ENCODE measurements around the gene PDE4B. TPM values are rescaled to one million over a fixed set of nuclear protein-coding genes. Genes with fewer than 3 reads are reported as not detected.
"Not testable (repeated sequence)": the region's sequence is repeated elsewhere in the genome, so short reads cannot be mapped to it uniquely, and the experiment has no call there.

Gene PDE4B
- polyA plus RNA-seq, 2 of the 4 experiments (the other 2 are of a cell fraction), result 20.2 to 56.8 TPM

DNA sequence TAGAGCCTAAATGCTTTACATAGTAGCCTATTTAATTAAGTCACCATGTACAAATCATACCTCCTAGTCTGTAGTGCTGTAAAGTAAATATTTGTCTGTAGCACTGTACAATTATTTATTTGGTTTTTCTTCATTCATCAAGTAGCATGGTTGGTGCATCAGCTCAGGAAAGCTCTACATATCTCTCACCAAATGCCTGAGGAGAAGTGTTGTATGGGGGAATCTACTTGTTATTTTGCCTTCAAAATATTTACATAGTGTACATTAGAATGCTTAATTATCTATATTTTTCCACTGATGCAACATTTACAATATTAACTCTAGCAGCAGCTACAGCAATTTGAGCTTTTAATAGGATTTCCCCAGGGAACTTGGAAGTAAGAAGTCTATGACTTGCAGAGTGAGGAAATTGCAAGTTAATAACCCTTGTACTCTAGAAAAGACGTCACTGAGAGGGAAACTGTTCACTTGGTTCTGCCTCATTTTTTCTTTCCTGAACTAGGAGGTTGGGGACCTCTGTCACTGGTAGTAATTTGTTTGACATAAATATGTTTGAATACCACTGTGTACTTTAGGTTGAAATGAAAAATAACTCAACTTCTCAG is 207.4 kb downstream of the PDE4B start:
- Histone ChIP-seq H3K9me3 (no peaks in the 10 kb centered on the region), H3K27ac (peak overlapping the region in 1 of 2 experiments; percentile 22; a peak in 1 of 6 replicates), H3K4me3 (no peak overlapping the region), H3K4me1 (peaks cover 71% of the 10 kb centered on the region), H3K4me2 (peak overlapping the region; percentile 82)
- ChIA-PET POLR2A (no interaction called here), CTCF (no interaction called here)
- WGBS (ENCODE audit: missing lambda C conversion rate), result 29% methylated on average over 1 of the region's 1 CpG
- FAIRE-seq (no peak), ATAC-seq (peak in 1 of 2 experiments; percentile 62; a peak in 3 of 6 replicates), DNase-seq (ENCODE audit: low read depth in 1 of 2, low spot score in 1 of 2) (peak in 1 of 2 experiments; percentile 25)
- TF ChIP-seq ZFP36 (IDR thresholded peaks at IDR 0.05; ENCODE audit: borderline replicate concordance, partially characterized antibody) (no peak), SMC3 (IDR thresholded peaks at IDR 0.05) (no peak), KDM1A (IDR thresholded peaks at IDR 0.05; ENCODE audit: low read depth) (no peak), JUNB (IDR thresholded peaks at IDR 0.05) (no peak), TP53 (CRISPR knock-in tag; IDR thresholded peaks at IDR 0.05) (no peak), POLR2AphosphoS2 (conservative IDR thresholded peaks at IDR 0.05; ENCODE audit: low read length) (no peak), EHF (CRISPR knock-in tag; IDR thresholded peaks at IDR 0.05) (no peak)

DNA sequence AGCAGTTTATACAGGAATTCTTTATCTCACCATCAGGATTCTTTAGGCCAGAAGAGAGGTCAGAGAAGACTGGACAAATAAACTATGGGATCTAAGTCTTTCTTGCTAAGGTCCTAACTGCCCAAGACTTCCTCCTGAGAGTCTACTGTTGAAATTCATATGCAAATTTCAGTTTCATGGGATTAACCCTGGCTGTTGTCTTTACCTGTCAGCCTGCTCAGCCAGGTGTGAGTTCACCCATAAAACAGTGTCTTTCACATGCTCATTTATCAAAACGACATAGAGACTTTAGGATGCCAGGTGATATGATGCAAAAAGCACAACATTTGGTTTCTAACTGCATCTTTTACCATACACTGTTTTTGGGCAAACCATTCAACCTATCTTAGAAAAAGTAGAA is 211.0 kb downstream of the PDE4B start:
- Histone ChIP-seq H3K4me2 (no peak overlapping the region; the same call in 2 of the 3 replicates), H3K9me3 (no peaks in the 10 kb centered on the region), H3K4me3 (no peak overlapping the region), H3K4me1 (peaks cover 42% of the 10 kb centered on the region; the same call in 2 of the 3 replicates), H3K27ac (no peak overlapping the region)
- POLR2A ChIA-PET, result no interaction called here
- DNase-seq (ENCODE audit: low read depth in 1 of 2, low spot score in 1 of 2) (no peak), FAIRE-seq (no peak), ATAC-seq (no peak)
- TF ChIP-seq ZC3H11A (IDR thresholded peaks at IDR 0.05) (no peak), NR3C1 (IDR thresholded peaks at IDR 0.05) (no peak), EHMT2 (IDR thresholded peaks at IDR 0.05; ENCODE audit: low read depth) (no peak), JUNB (IDR thresholded peaks at IDR 0.05) (no peak)
- TF ChIP-seq, protein P1, sequence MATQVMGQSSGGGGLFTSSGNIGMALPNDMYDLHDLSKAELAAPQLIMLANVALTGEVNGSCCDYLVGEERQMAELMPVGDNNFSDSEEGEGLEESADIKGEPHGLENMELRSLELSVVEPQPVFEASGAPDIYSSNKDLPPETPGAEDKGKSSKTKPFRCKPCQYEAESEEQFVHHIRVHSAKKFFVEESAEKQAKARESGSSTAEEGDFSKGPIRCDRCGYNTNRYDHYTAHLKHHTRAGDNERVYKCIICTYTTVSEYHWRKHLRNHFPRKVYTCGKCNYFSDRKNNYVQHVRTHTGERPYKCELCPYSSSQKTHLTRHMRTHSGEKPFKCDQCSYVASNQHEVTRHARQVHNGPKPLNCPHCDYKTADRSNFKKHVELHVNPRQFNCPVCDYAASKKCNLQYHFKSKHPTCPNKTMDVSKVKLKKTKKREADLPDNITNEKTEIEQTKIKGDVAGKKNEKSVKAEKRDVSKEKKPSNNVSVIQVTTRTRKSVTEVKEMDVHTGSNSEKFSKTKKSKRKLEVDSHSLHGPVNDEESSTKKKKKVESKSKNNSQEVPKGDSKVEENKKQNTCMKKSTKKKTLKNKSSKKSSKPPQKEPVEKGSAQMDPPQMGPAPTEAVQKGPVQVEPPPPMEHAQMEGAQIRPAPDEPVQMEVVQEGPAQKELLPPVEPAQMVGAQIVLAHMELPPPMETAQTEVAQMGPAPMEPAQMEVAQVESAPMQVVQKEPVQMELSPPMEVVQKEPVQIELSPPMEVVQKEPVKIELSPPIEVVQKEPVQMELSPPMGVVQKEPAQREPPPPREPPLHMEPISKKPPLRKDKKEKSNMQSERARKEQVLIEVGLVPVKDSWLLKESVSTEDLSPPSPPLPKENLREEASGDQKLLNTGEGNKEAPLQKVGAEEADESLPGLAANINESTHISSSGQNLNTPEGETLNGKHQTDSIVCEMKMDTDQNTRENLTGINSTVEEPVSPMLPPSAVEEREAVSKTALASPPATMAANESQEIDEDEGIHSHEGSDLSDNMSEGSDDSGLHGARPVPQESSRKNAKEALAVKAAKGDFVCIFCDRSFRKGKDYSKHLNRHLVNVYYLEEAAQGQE (IDR thresholded peaks at IDR 0.05), result no peak
- TF ChIP-seq, protein P2, sequence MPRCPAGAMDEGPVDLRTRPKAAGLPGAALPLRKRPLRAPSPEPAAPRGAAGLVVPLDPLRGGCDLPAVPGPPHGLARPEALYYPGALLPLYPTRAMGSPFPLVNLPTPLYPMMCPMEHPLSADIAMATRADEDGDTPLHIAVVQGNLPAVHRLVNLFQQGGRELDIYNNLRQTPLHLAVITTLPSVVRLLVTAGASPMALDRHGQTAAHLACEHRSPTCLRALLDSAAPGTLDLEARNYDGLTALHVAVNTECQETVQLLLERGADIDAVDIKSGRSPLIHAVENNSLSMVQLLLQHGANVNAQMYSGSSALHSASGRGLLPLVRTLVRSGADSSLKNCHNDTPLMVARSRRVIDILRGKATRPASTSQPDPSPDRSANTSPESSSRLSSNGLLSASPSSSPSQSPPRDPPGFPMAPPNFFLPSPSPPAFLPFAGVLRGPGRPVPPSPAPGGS (IDR thresholded peaks at IDR 0.05), result no peak
- TF ChIP-seq, protein P3, sequence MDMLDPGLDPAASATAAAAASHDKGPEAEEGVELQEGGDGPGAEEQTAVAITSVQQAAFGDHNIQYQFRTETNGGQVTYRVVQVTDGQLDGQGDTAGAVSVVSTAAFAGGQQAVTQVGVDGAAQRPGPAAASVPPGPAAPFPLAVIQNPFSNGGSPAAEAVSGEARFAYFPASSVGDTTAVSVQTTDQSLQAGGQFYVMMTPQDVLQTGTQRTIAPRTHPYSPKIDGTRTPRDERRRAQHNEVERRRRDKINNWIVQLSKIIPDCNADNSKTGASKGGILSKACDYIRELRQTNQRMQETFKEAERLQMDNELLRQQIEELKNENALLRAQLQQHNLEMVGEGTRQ (IDR thresholded peaks at IDR 0.05), result no peak
- TF ChIP-seq, protein P4, sequence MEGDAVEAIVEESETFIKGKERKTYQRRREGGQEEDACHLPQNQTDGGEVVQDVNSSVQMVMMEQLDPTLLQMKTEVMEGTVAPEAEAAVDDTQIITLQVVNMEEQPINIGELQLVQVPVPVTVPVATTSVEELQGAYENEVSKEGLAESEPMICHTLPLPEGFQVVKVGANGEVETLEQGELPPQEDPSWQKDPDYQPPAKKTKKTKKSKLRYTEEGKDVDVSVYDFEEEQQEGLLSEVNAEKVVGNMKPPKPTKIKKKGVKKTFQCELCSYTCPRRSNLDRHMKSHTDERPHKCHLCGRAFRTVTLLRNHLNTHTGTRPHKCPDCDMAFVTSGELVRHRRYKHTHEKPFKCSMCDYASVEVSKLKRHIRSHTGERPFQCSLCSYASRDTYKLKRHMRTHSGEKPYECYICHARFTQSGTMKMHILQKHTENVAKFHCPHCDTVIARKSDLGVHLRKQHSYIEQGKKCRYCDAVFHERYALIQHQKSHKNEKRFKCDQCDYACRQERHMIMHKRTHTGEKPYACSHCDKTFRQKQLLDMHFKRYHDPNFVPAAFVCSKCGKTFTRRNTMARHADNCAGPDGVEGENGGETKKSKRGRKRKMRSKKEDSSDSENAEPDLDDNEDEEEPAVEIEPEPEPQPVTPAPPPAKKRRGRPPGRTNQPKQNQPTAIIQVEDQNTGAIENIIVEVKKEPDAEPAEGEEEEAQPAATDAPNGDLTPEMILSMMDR (IDR thresholded peaks at IDR 0.05), result no peak
- TF ChIP-seq, protein P5, sequence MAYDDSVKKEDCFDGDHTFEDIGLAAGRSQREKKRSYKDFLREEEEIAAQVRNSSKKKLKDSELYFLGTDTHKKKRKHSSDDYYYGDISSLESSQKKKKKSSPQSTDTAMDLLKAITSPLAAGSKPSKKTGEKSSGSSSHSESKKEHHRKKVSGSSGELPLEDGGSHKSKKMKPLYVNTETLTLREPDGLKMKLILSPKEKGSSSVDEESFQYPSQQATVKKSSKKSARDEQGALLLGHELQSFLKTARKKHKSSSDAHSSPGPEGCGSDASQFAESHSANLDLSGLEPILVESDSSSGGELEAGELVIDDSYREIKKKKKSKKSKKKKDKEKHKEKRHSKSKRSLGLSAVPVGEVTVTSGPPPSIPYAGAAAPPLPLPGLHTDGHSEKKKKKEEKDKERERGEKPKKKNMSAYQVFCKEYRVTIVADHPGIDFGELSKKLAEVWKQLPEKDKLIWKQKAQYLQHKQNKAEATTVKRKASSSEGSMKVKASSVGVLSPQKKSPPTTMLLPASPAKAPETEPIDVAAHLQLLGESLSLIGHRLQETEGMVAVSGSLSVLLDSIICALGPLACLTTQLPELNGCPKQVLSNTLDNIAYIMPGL (CRISPR knock-in tag; IDR thresholded peaks at IDR 0.05; ENCODE audit: borderline replicate concordance), result no peak
- CTCF ChIA-PET, result no interaction called here
- 17% methylated on average over 1 of the region's 1 CpG for WGBS (ENCODE audit: missing lambda C conversion rate)

DNA sequence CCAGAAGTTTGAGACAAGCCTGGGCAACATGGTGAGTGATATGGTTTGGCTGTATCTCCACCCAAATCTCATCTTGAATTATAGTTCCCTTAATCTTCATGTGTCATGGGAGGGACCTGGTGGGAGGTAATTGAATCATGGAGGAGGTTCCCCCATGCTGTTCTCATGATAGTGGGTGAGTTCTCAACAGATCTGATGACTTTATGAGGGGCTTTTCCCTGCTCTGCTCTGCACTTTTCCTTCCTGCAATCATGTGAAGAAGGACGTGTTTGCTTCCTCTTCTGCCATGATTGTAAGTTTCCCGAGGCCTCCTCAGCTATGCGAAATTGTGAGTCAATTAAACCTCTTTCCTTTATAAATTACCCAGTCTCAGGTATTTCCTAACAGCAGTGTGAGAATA is 213.8 kb downstream of the PDE4B start:
- ATAC-seq; DNase-seq (ENCODE audit: low read depth in 1 of 2, low spot score in 1 of 2); H3K4me3 ChIP-seq; H3K4me2 ChIP-seq; POLR2A ChIA-PET; FAIRE-seq; H3K9me3 ChIP-seq; H3K27ac ChIP-seq: not testable (repeated sequence)
- H3K4me1 ChIP-seq, result peaks cover 14% of the 10 kb centered on the region; the same call in 2 of the 3 replicates
- WGBS (ENCODE audit: missing lambda C conversion rate), result 88% methylated on average over 3 of the region's 3 CpGs
- CTCF ChIA-PET, result interaction anchor here (1.4 kb wide), 1 partner anchor 236 kb away, joined by 5 read pairs; no protein-coding TSS in a partner anchor

All from A549 (cell line).